HL-60 (cell line): ENCODE measurements around the gene PRR7.

Experiments used
- DNase-seq, 2 experiments: peaks; one replicate each; pipeline ENCODE4 v3.0.0-alpha.2; 2010 to 2020; ENCODE audit warnings: low read depth in 1 of 2, low spot score in 1 of 2
- H3K27ac ChIP-seq: fragments of 250-450 bp; sonication (Bioruptor Pico); replicated peaks from 2 replicates; pipeline ENCODE4 v1.5.1; 2020; ENCODE audit warnings: mild to moderate bottlenecking, moderate library complexity
- H3K27me3 ChIP-seq: fragments of 250-450 bp; sonication (Bioruptor Pico); 2 replicates; pipeline ENCODE4 v1.5.1; 2021; ENCODE audit warnings: mild to moderate bottlenecking, moderate library complexity; ENCODE audit not compliant: insufficient read depth, poor library complexity, severe bottlenecking
- H3K4me3 ChIP-seq: replicated peaks from 2 replicates; pipeline ENCODE4 v1.5.1; 2011; ENCODE audit warnings: mild to moderate bottlenecking, control low read depth, low read length; ENCODE audit not compliant: insufficient read depth
- CTCF ChIP-seq: IDR thresholded peaks from one replicate; pipeline ENCODE4 v1.5.1; 2011; ENCODE audit warnings: low read length, control low read depth, inconsistent platforms; ENCODE audit not compliant: insufficient read depth
- GABPA ChIP-seq: IDR thresholded peaks from 2 replicates; pipeline ENCODE4 v1.6.1; 2012; ENCODE audit warnings: low read depth
- POLR2AphosphoS5 ChIP-seq: IDR thresholded peaks from 2 replicates; pipeline ENCODE4 v1.6.1; 2012; ENCODE audit warnings: low read depth
- REST ChIP-seq: IDR thresholded peaks from 2 replicates; pipeline ENCODE4 v1.6.1; 2012; ENCODE audit warnings: low read depth; ENCODE audit not compliant: insufficient replicate concordance
- SPI1 ChIP-seq: IDR thresholded peaks from 2 replicates; pipeline ENCODE4 v1.6.1; 2012; ENCODE audit warnings: low read depth, mild to moderate bottlenecking, borderline replicate concordance

PRR7 gene

GRCh38 chr5:177453852-177454396 is 7.3 kb downstream of the PRR7 start:
- peak overlapping the region; percentile 75 for H3K4me3 ChIP-seq
- peak; percentile 68 to 76 for DNase-seq
- H3K27me3 ChIP-seq: no peaks in the 10 kb centered on the region
- TF ChIP-seq GABPA (no peak), SPI1 (peak; percentile 30; the same call in 1 of the 2 replicates), REST (no peak), POLR2AphosphoS5 (peak; percentile 74), CTCF (no peak)
- peak overlapping the region; percentile 43 for H3K27ac ChIP-seq

GRCh38 chr5:177454397-177455035 is 7.9 kb downstream of the PRR7 start:
- Histone ChIP-seq H3K27ac (peak overlapping the region; percentile 80), H3K27me3 (no peaks in the 10 kb centered on the region), H3K4me3 (peak overlapping the region; percentile 75)
- DNase-seq: peak; percentile 79 to 90
- TF ChIP-seq REST (no peak), CTCF (peak; percentile 70), GABPA (0 out of 2 replicates have a peak, but pooled peaks have one; percentile 19), POLR2AphosphoS5 (no peak), SPI1 (no peak)

GRCh38 chr5:177455036-177455660 is 8.5 kb downstream of the PRR7 start:
- H3K27ac ChIP-seq: peak overlapping the region; percentile 80
- H3K27me3 ChIP-seq: no peaks in the 10 kb centered on the region
- peak; percentile 83 to 86 for DNase-seq
- TF ChIP-seq REST (peak; percentile 30), CTCF (peak; percentile 20), GABPA (peak; percentile 34; the same call in 1 of the 2 replicates), SPI1 (no peak)
- H3K4me3 ChIP-seq: peak overlapping the region; percentile 75
